Loucy (cell line): ENCODE data around the gene CFAP54.

Experiments
- H2AFZ ChIP-seq: fragments of 200-600 bp; sonication (generic); 2 replicates; pipeline ENCODE4 v1.6.0; 2016; ENCODE audit warnings: antibody characterized with exemption, mild to moderate bottlenecking, low read length, moderate library complexity
- H3F3A ChIP-seq: fragments of 200-600 bp; 2 replicates; pipeline ENCODE4 v1.6.0; 2016; ENCODE audit warnings: antibody characterized with exemption, low read depth, mild to moderate bottlenecking
- H3K27me3 ChIP-seq: fragments of 200-600 bp; sonication (generic); 2 replicates; pipeline ENCODE4 v1.6.1; 2014; ENCODE audit warnings: low read length, mild to moderate bottlenecking; ENCODE audit not compliant: insufficient read depth, poor library complexity, severe bottlenecking
- H3K36me3 ChIP-seq: fragments of 200-600 bp; sonication (generic); 2 replicates; pipeline ENCODE4 v1.6.1; 2016; ENCODE audit warnings: low read length; ENCODE audit not compliant: insufficient read depth
- H3K4me1 ChIP-seq: fragments of 200-600 bp; sonication (generic); 2 replicates; pipeline ENCODE4 v1.5.1; 2014; ENCODE audit warnings: low read length, mild to moderate bottlenecking; ENCODE audit not compliant: insufficient read depth, poor library complexity, severe bottlenecking
- H3K4me2 ChIP-seq: fragments of 200-600 bp; sonication (generic); 2 replicates; pipeline ENCODE4 v1.6.0; 2014; ENCODE audit warnings: antibody characterized with exemption, low read length, low read depth, mild to moderate bottlenecking; ENCODE audit not compliant: poor library complexity, severe bottlenecking
- H3K4me3 ChIP-seq: fragments of 200-600 bp; sonication (generic); 2 replicates; pipeline ENCODE4 v1.5.1; 2014; ENCODE audit warnings: low read length, mild to moderate bottlenecking, mixed read lengths; ENCODE audit not compliant: poor library complexity, severe bottlenecking
- H3K79me2 ChIP-seq: fragments of 200-600 bp; sonication (generic); 2 replicates; pipeline ENCODE4 v1.6.1; 2014; ENCODE audit warnings: low read length; ENCODE audit not compliant: insufficient read depth
- H3K9ac ChIP-seq: fragments of 200-600 bp; sonication (generic); 2 replicates; pipeline ENCODE4 v1.6.0; 2014; ENCODE audit warnings: mild to moderate bottlenecking, low read depth, low read length, moderate library complexity; ENCODE audit not compliant: poor library complexity, severe bottlenecking
- H3K9me2 ChIP-seq: fragments of 200-600 bp; sonication (generic); replicated peaks from 2 replicates; pipeline ENCODE4 v1.6.1; 2016; ENCODE audit warnings: low read depth, low read length, mixed read lengths
- H3K9me3 ChIP-seq: fragments of 200-600 bp; sonication (generic); 2 replicates; pipeline ENCODE4 v1.6.1; 2014; ENCODE audit warnings: mild to moderate bottlenecking, antibody characterized with exemption, low read length, low read depth; ENCODE audit not compliant: insufficient read depth
- H4K20me1 ChIP-seq: fragments of 200-600 bp; sonication (generic); 2 replicates; pipeline ENCODE4 v1.6.0; 2014; ENCODE audit warnings: antibody characterized with exemption, low read length, mild to moderate bottlenecking; ENCODE audit not compliant: insufficient read depth, poor library complexity, severe bottlenecking
- EZH2phosphoT487 ChIP-seq: fragments of 200-600 bp; IDR thresholded peaks from 2 replicates; pipeline ENCODE4 v1.6.1; 2018; ENCODE audit warnings: antibody characterized with exemption, mild to moderate bottlenecking, moderate library complexity, borderline replicate concordance
- TF ChIP-seq, protein P1 (sequence below): fragments of 200-600 bp; sonication (generic); conservative IDR thresholded peaks from 2 replicates; pipeline ENCODE4 v1.5.1; 2014; ENCODE audit warnings: mild to moderate bottlenecking, antibody characterized with exemption, low read length

CFAP54 gene

GRCh38 chr12:96906498-96906848, 417.1 kb downstream of the CFAP54 start:
- Histone ChIP-seq H4K20me1 (peaks cover 26% of the 10 kb centered on the region), H3K4me2 (peak overlapping the region; percentile 74), H3K4me3 (peak overlapping the region; percentile 95), H3K9me3 (no peaks in the 10 kb centered on the region), H3F3A (no peaks in the 10 kb centered on the region; the same call in 1 of the 2 replicates), H3K79me2 (peaks cover 43% of the 10 kb centered on the region), H3K9ac (peak overlapping the region; percentile 94), H3K36me3 (no peaks in the 10 kb centered on the region), H3K4me1 (peaks cover 41% of the 10 kb centered on the region), H3K9me2 (no peaks in the 10 kb centered on the region), H3K27me3 (no peaks in the 10 kb centered on the region), H2AFZ (peak overlapping the region; percentile 99)
- TF ChIP-seq, protein P1, sequence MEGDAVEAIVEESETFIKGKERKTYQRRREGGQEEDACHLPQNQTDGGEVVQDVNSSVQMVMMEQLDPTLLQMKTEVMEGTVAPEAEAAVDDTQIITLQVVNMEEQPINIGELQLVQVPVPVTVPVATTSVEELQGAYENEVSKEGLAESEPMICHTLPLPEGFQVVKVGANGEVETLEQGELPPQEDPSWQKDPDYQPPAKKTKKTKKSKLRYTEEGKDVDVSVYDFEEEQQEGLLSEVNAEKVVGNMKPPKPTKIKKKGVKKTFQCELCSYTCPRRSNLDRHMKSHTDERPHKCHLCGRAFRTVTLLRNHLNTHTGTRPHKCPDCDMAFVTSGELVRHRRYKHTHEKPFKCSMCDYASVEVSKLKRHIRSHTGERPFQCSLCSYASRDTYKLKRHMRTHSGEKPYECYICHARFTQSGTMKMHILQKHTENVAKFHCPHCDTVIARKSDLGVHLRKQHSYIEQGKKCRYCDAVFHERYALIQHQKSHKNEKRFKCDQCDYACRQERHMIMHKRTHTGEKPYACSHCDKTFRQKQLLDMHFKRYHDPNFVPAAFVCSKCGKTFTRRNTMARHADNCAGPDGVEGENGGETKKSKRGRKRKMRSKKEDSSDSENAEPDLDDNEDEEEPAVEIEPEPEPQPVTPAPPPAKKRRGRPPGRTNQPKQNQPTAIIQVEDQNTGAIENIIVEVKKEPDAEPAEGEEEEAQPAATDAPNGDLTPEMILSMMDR, result no peak
- TF ChIP-seq EZH2phosphoT487, result no peak

GRCh38 chr12:96906849-96907670, 417.7 kb downstream of the CFAP54 start, which contains the start of gene NEDD1:
Gene NEDD1, plus strand, starts transcription at chr12:96907257. Its CDS starts 2,503 bp downstream, at chr12:96909760.
- H2AFZ ChIP-seq, result peak within 1 kb of the TSS; percentile 99
- peak within 1 kb of the TSS; percentile 95 for H3K4me3 ChIP-seq
- no peaks in the 10 kb centered on the region; the same call in 1 of the 2 replicates for H3F3A ChIP-seq
- H3K4me2 ChIP-seq, result peak within 1 kb of the TSS; percentile 92
- H3K36me3 ChIP-seq, result no peaks in the 10 kb centered on the region
- H3K4me1 ChIP-seq, result peaks cover 45% of the 10 kb centered on the region
- peak within 1 kb of the TSS; percentile 94 for H3K9ac ChIP-seq
- no peaks in the 10 kb centered on the region for H3K9me2 ChIP-seq
- H3K27me3 ChIP-seq, result no peaks in the 10 kb centered on the region
- peaks cover 31% of the 10 kb centered on the region for H4K20me1 ChIP-seq
- no peaks in the 10 kb centered on the region for H3K9me3 ChIP-seq
- peaks cover 46% of the 10 kb centered on the region for H3K79me2 ChIP-seq
- TF ChIP-seq, protein P1, result no peak
- no peak for TF ChIP-seq EZH2phosphoT487

DNA sequence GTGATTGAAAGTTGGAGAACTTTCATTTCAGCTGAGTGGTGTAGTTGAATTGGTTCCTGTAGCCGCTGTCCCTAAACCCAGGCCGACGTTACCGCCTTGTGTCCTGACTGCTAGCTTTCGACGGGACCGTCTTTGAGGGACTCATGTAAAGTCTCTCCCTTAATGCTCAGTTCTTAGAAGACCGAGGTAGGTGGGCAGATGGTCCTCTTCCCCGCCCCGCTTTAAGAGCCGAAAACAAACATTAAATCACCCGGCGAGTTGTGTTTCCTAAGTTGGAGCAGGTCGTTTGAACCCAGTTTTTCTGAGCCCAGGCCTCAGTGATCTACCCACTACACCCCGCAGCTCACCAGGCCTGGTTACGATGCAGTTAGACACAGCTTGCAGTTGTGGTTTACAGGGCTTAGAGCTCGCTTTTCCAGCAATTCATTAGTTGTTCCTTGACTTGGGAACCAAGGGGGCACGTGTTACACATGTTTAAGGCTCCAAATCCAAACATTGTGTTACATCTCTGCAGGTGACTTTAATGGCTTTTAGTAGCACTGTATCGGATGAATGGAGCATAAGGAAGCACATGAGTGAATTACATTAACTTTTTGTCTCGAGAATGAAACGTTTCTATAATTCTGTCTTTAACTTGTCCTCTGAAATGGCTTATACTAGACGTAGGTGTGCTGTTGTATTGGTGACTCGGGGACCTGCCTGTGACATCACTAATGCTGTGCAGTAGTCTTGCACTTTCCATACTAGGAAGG, 418.5 kb downstream of the CFAP54 start:
- H3K27me3 ChIP-seq, result no peaks in the 10 kb centered on the region
- H3K79me2 ChIP-seq, result peaks cover 54% of the 10 kb centered on the region
- peak overlapping the region; percentile 92 for H3K4me2 ChIP-seq
- peak overlapping the region; percentile 99 for H2AFZ ChIP-seq
- peaks cover 50% of the 10 kb centered on the region for H3K4me1 ChIP-seq
- H4K20me1 ChIP-seq, result peaks cover 34% of the 10 kb centered on the region
- H3K9me2 ChIP-seq, result no peaks in the 10 kb centered on the region
- H3K9ac ChIP-seq, result peak overlapping the region; percentile 94
- H3K9me3 ChIP-seq, result no peaks in the 10 kb centered on the region
- H3K4me3 ChIP-seq, result peak overlapping the region; percentile 95
- no peaks in the 10 kb centered on the region for H3K36me3 ChIP-seq
- H3F3A ChIP-seq, result no peaks in the 10 kb centered on the region; the same call in 1 of the 2 replicates
- no peak for TF ChIP-seq EZH2phosphoT487
- TF ChIP-seq, protein P1, result no peak
